ENCODE measurements around the gene RILP. TPM values are rescaled to one million over a fixed set of nuclear protein-coding genes. Genes with fewer than 3 reads are reported as not detected.

The RILP gene
- polyA plus RNA-seq, 4 donors: 4.5 to 6.4 (median 5.2) TPM

DNA sequence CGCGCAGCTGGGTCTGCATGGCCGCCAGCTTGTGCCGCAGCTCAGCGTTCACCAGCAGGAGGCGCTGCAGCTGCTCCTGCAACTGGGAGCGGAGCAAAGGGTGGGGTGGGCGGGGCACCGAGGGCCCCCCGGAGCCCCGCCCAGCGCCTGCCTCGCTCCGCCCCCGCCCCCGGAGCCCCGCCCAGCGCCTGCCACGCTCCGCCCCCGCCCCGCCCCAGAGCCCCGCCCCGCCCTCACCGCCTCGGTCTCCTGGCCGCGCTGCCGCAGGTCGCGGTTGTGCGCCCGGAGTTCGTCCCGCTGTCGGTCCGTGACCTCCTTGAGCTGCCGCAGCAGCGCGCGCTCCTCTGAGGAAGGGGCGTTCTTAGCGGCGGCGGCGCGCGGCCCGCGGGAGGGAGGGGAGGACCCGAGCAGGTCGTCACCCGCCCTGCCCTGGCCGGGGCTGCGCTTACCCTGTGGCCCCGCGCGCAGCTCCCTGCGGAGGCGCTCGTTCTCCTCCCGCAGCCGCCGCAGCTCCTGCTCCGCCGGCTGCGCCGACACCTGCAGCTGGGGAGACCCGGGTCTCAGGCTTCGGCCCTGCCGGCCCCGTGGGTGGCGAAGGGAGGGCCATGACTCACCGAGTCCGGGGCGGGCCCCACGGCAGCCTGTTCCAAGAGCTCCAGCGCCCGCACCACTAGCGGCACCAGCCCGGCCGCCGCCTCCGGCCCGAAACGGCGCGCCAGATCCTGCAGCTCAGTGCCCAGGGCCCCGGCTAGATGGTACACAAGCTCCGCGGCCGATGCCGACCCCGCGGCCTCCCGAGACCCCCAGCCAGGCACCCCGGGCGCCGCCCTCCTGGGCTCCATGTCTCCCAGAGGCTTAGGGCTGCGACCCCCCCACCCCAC lies 463 bp downstream of the RILP start:
- DNase-seq (ENCODE audit: low read depth in 4 of 4, low spot score in 2 of 4): peak; percentile 71 to 90 (median 86)

DNA sequence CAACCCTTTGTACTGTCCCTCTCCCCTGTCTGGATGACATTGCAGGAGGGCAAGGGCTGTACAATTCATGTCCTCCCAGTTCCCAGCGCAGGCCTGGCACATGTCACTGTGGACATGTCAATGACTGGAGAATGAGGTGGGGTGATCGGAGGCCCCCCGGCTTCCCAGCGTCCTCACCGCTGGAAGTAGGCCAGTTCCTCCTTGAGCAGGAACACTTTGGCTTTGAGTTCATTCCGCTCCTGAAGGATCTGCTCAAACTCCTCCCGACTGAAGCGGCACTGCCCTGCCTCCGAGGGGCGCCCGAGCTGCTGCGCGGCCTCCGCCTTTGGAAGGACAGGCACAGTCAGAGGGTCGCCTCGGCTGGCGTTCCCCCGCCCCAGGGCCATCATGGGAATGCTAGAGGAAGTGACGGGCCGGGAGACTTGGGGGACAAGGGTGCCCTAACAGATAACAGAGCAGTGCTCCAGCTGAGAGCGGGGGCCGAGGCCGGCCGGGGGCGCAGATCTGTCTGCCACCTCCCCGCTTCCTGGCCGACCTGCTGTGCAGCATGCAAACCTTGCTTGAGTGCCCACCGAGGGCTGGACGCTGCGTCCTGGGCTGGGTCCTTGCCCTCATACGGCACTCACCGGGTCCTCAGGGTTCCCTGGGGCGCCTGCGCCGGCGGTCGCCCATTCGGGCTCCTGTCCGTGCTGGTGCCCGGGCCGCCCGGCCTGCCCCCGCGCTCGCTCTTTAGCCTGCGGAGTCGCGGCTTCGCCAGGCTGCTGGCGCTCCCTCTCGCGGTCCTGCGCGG lies 1.3 kb downstream of the RILP start:
- no peak for DNase-seq (ENCODE audit: low read depth in 4 of 4, low spot score in 2 of 4)

DNA sequence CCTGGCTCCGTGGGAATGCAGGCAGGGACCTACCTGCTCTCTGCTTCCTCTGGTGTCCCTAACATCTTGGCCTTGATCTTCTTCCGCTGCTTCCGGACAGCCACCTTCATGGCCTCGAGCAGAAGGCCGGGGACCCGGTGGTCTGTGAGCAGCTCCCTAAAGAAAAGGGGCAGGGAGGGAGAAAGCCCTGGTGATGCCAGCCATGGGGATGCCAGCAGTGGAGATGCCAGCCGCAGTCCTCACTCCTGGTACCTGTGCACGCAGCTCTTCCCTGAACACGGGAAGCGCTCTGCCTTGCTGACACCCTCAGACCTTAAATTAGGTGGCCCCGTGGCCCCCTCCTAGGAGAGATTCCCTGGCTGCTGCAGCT lies 1.9 kb downstream of the RILP start:
- DNase-seq (ENCODE audit: low read depth in 4 of 4, low spot score in 2 of 4): no peak

DNA sequence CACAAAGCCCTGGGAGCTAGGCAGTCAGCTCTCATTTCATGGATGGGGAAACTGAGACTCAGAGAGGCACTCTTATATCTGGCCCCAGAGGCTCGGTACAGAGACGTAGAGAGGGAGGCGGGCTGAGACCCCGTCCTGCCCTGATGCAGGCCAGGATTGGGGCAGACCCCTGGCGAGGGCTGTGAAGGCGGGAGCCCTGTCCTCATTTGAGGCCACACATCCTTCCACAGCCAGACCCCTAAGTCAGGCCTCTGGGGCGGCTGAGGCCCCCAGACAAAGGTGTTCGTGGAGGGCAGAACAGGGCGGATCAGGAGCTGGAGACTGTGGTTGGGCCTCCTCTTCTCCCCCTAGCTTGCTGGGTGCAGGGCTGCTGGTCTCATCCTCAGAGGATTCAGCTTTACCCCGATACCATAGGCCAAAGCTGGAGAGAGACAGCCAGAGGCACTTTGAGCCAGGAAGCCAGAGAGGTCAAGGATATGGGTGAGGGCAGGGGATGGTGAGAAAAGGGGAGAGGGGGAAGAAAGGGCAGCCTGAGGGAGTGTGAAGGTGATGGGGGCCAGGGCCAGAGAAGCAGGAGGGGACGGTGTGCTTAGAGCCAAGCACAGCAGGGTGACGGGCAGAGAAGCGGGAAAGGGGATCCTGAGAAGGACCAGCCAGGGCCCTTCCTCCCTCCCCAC lies 3.3 kb downstream of the RILP start:
- no peak for DNase-seq (ENCODE audit: low read depth in 4 of 4, low spot score in 2 of 4)

DNA sequence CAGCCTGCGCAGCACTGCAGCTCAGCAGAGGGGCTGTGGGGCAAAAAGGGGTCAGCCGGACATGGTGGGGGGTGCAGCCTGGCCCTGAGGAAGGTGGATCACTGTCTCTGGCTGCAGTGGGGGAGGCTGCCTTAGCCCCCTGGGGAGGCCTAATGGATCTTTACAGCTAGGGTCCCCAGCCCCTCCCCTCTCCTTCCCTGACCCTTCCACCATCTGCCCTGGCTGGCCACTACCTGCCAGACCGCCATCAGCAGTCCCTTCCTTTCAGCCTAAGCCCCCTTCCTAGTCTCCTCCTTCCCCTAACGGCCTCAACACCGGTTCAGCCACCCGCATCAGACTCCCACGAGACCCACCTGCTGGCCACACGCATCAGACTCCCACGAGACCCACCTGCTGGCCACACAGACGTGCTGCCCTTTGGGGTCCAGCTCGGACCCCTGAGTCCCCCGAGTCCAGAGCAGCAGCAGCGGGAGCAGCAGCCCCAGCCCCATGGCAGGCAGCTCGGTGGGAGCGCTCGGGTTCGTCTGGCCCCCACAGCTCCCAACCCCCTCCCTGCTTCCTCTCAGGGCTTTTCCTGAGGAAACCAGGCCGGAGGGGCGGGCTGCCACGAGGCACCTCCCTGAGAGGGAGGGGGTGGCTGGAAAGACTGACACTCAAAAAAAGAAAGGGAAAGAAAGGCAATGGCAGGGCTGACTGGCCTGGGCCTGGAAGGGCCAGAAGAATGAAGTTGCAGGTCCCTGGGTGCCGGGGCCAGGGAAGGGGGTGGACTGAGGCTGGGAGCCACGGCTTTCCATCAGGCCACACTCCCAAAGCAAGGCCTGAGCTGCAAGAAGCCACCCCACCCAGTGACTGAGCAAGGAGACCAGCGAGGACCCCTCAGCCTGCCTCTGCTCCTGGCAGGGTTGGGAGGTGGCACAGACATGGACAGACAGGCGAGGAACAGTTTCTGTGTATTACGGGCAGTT lies 4.2 kb downstream of the RILP start, which contains the start of gene SCARF1:
Gene SCARF1, minus strand, starts transcription at position 526 of the 965 bp plus-strand sequence. Its CDS starts 35 bp downstream, at position 491.
- no peak for DNase-seq (ENCODE audit: low read depth in 4 of 4, low spot score in 2 of 4)

DNA sequence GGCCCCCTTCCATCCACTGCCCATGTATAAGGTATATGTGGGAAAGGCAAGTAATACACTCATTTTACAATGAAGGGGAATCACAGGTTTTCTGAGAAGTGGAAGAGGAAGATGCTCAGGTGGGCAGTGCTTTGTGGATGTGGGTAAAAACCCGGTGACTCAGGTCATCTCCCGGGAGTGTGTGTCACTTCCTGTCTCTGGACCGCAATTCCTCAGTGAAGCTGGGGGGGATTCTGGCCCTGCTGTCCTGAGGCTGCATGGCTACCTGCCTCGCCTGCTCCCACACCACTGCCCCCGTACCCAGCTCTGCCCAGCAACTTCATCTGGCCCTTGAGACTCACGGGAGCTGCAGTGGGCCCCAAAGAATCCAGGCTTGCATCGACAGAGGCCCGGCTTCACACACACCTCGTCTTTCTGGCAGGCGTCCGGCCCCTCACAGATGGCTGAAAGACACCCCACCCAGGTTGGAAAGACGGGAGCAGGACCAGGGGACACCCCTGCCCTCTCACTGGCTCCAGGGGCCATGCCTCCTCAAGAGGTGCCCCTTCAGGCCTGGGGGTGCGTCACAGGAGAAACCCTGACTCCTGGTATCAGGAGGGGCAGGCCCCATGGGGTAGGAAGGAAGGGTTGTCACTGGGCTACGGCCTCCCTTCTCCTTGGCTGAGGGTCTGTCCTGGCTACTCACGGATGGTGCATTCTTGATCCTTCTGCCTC lies 5.0 kb downstream of the RILP start:
- no peak for DNase-seq (ENCODE audit: low read depth in 4 of 4, low spot score in 2 of 4)

DNA sequence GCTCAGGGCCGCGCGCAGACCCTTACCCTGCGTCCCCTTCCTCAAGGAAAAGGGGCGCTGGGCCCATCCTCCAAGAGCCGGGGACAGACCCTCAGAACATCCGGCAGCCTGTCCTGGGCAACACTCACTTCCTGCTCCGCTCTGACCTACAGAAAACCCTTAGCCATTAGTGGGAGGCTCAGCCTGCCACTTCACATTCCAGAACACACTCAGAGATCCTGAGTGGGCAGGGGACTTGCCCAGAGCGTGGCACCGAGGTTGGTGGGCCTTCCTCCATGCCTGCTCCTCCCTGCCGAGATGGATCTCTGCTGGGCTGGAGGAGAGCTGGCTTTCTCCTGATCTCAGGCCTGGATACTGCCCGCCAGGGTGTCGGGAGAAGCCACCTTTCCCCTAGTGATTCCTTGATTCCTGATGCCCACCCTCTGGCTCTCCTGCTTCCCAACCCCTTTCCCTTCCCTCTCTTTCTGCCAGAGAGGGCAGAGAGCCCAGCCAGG lies 5.6 kb downstream of the RILP start:
- no peak for DNase-seq (ENCODE audit: low read depth in 4 of 4, low spot score in 2 of 4)

DNA sequence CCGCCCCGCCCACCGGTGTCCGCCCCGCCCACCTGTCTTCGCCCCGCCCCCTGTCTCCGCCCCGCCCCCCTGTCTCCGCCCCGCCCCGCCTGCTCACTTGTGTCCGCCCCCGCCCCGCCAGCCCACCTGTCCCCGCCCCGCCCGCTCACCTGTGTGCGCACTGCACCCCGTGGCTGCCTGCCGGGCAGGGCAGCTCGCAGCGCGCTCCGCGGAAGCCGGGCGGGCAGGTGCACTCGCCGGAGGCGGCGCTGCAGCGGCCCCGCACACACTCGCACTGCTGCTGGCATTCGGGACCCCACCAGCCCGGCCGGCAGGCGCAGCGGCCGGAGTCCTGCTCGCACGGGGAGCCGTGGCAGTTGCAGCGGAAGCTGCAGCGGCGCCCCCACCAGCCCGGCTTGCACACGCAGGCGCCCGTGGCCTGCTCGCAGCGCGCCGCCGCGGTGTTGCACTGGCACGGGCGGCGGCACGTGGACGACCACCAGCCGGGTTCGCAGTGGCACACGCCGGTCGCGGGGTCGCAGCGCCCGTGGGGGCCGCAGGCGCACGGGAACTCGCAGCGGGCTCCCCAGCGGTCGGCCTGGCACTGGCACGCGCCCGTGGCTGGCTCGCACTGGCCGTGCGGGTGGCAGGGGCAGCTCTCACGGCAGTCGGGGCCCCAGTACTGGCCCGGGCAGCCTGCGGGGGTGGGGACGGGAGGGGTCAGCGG lies 6.2 kb downstream of the RILP start:
- no peak for DNase-seq (ENCODE audit: low read depth in 4 of 4, low spot score in 2 of 4)

DNA sequence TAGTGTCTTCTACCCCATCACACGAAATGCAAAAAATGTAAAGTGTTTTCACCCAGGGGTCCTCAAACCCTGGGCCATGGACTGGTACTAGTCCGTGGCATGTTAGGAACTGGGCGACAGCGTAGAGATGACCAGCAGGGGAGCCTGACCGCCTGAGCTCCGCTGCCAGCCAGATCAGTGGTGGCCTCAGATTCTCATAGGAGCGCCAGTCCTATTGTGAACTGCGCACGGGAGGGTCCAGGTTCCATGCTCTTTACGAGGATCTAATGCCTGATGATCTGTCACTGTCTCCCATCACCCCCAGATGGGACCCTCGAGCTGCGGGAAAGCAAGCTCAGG lies 8.6 kb downstream of the RILP start:
- no peak for DNase-seq (ENCODE audit: low read depth in 4 of 4, low spot score in 2 of 4)

DNA sequence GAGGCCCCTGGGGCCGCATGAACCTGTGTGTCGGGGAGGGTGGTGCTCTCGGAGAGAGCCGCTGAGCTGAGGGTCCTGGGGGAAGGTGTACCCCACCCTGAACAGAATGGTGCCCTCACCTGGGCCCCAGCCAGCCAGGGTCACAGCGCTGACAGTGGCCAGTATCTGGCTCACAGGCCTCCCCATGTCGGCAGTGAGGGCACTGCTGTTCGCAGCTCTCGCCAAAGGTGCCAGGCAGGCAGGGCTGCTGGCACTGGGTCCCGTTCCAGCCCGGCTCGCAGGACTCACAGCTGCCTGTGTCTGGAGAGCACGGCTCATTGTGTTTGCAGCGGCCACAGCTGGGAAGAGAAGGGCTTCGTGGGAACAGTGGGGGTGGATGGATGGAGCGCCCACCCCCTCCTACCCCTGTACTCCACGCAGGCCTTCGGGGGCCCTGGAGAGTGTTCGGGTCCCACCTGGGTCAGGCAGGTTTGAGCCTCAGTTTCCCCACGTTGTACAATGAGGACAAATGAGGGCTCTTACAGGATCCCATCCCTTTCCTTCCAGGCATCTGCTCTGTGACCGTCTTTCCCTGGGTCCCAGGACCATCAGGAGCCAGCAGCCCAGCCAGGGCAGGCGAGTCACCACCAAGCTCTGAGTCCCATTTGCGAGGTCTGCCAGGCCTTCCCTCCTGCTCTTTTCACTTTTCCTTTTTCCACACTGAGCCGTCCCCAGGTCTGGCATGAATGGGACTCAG lies 9.2 kb downstream of the RILP start:
- DNase-seq (ENCODE audit: low read depth in 4 of 4, low spot score in 2 of 4): no peak

DNA sequence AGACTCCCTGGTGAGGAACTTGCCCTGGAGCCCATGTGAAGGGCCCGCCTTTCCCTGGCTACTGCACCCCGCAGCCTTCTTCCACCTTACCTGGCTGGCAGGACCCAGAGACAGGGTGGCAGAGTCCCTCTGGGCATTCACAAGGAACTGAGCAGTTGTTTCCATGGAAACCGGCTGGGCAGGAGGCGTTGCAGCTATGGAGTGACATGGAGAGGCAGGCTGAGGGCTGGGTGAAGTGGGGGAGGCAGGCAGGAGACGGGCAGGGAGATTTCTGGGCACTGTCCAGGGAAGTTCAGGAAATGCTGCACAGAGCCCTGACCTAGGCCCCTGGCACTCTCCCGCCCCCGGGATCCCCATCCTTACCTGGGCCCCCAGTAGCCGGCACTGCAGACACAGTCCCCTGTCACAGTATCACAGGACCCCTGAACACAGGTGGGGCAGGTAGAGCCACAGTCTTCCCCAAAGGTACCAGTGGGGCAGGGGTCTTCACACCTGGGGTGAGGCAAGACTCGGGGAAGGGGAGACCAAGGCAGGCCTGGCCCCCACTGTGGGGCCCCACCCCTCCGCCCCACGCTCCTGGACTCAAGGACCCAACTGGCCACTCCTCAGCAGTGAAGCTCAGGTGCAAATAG lies 10.0 kb downstream of the RILP start:
- DNase-seq (ENCODE audit: low read depth in 4 of 4, low spot score in 2 of 4): no peak

DNA sequence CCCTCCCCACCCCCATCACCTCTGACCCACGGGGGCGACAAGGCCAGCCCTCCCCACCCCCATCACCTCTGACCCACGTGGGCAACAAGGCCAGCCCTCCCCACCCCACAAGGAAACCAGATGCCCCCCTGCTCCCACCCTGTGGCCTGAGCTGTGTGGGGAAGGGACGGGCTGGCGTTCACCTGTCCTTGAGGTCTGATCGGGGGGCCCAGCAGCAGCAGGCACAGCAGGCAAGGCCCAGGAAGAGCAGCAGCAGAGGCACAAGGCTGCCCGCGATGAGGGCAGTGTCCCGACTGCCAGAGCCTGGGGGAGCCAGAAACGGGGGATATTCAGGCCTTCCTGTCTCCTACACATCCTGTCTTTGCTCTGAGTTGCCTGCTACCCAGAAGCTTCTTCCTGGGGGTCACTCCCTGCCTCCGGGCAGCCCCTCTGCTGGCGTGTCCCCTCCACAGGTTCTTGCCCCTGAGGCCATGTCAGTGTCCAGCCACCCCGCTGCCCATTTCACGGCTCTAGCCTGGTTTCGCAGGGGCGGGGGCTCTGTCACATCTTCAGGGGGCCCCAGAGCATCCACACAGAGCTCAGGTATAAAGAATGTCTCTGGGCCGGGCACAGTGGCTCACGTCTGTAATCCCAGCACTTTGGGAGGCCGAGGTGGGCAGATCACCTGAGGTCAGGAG lies 10.9 kb downstream of the RILP start:
- no peak for DNase-seq (ENCODE audit: low read depth in 4 of 4, low spot score in 2 of 4)

DNA sequence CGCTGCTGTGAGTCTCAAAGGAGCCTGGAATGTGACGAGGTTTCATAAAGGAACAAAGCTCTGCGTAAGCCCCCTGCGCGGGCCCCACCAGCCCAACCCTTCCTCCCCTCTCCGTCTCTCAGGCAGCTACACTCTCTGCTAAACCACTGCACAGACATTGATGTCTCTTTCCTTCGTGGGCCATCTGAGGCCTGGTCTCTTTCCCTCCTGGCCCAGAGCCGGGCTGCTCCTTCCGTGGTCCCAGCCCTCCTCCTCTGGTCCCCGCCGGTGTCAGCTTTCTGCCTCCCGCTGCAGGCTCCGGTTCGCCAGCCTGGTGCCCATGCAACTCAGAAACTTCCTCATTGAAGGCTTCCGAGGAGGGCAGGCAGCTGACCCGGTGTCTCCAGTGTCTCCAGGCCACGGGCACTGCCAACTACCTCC lies 11.5 kb downstream of the RILP start:
- no peak for DNase-seq (ENCODE audit: low read depth in 4 of 4, low spot score in 2 of 4)

DNA sequence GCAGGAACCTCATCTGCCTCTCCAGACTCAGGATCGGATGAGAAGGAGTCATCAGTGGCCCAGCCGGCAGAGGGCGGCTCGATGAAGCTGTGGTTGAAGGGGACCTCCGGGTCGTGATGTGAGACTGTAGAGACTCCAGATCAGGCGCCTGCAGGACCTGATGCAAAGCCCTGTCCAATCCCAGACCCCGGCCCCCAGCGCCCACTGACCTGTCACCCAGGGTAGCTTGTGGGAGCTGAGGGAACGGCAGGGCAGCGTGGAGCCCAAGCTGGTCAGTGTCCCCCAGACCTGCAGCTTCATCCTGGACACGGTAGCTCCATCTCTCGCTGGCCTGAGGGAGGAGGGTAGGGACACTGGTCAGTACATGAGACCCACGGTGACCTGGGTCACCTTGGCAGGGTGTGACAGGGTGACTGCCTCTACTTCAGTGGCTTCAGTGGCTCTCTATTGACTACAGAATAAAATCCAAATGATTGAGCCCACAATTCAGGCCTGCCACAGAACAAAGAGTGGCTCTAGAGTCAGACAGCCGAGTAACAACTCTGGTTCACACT lies 12.9 kb downstream of the RILP start:
- DNase-seq (ENCODE audit: low read depth in 4 of 4, low spot score in 2 of 4): no peak

DNA sequence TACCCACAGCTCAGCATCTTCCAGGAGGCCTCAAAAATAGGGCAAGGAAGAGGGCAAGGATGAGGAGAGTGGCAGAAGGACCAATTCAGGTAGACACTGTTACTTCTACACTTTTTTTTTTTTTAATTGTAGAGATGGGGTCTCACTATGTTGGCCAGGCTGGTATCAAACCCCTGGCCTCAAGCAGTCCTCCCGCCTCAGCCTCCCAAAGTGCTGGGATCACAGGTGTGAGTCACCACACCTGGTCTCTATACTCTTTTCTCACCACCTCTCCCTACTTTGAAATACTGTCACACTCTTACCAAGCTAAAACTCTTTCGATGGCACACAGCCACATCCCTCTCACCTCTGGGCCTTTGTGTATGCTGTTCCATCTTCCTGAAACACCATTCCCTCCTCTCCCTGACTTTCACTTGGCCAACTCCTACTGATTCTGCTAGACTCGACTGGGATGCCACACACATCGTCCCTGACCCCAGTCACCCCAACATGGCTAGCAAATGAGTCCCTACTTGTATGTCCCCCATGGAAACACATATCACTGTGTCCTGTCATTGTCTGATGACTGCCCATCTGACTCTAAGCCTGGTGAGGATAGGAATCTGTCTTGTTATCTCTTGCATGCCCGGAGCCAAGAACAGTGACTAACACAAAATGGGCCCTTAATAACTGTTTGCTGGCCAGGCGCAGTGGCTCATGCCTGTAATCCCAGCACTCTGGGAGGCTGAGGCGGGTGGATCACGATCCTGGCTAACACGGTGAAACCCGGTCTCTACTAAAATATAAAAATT lies 13.8 kb downstream of the RILP start:
- DNase-seq (ENCODE audit: low read depth in 4 of 4, low spot score in 2 of 4): no peak
